DND-41 (cell line): Measurements from ENCODE around the gene NOTCH4.
"Not testable (repeated sequence)": the region's sequence is repeated elsewhere in the genome, so short reads cannot be mapped to it uniquely, and the experiment has no call there.

Experiments used
- EZH2 ChIP-seq: IDR thresholded peaks from 3 replicates; pipeline ENCODE4 v1.6.1; 2012; ENCODE audit warnings: borderline replicate concordance, low read depth, mild to moderate bottlenecking, moderate library complexity, low read length, inconsistent platforms; ENCODE audit not compliant: severe bottlenecking
- TF ChIP-seq, protein P1 (sequence below): IDR thresholded peaks from 2 replicates; pipeline ENCODE4 v1.5.1; 2012; ENCODE audit warnings: borderline replicate concordance, low read length, moderate library complexity, mild to moderate bottlenecking; ENCODE audit not compliant: poor library complexity, severe bottlenecking; ENCODE audit errors: extremely low read depth

DNA sequence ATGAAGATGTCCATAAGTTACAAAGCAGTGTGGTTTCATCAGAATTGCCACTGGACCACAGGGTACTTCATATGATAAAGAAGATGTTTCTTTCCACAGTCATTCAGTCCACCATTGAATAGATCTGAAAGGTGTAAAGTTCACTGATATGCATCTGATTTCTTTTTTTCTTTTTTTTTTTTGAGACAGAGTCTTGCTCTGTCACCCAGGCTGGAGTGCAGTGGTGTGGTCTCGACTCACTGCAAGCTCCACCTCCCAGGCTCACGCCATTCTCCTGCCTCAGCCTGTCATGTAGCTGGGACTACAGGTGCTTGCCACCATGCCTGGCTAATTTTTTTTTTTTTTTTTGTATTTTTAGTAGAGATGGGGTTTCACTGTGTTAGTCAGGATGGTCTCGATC lies 44.6 kb upstream of the NOTCH4 start:
- TF ChIP-seq, protein P1, sequence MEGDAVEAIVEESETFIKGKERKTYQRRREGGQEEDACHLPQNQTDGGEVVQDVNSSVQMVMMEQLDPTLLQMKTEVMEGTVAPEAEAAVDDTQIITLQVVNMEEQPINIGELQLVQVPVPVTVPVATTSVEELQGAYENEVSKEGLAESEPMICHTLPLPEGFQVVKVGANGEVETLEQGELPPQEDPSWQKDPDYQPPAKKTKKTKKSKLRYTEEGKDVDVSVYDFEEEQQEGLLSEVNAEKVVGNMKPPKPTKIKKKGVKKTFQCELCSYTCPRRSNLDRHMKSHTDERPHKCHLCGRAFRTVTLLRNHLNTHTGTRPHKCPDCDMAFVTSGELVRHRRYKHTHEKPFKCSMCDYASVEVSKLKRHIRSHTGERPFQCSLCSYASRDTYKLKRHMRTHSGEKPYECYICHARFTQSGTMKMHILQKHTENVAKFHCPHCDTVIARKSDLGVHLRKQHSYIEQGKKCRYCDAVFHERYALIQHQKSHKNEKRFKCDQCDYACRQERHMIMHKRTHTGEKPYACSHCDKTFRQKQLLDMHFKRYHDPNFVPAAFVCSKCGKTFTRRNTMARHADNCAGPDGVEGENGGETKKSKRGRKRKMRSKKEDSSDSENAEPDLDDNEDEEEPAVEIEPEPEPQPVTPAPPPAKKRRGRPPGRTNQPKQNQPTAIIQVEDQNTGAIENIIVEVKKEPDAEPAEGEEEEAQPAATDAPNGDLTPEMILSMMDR = not testable (repeated sequence)
- TF ChIP-seq EZH2 = not testable (repeated sequence)
